HG02588 (cell line): Measurements from ENCODE around the gene POU5F1.
"Not testable (repeated sequence)": the region's sequence is repeated elsewhere in the genome, so short reads cannot be mapped to it uniquely, and the experiment has no call there.

ENCODE experiments used
- ATAC-seq: cut with Tn5 transposase; IDR thresholded peaks from one replicate; pipeline ENCODE4 v1.9.1; 2021; ENCODE audit warnings: mild to moderate bottlenecking, moderate library complexity; ENCODE audit not compliant: unreplicated experiment

Gene POU5F1

GRCh38 chr6:31192431-31193105, 22.1 kb upstream of the POU5F1 start:
- ATAC-seq = not testable (repeated sequence)

GRCh38 chr6:31190488-31190887, 20.0 kb upstream of the POU5F1 start:
- ATAC-seq = peak; percentile 54

GRCh38 chr6:31189223-31189622, 18.7 kb upstream of the POU5F1 start:
- not testable (repeated sequence) for ATAC-seq

GRCh38 chr6:31187780-31188194, 17.3 kb upstream of the POU5F1 start:
- ATAC-seq = no peak

- ATAC-seq = no peak
Observed at GRCh38 chr6:31186052-31186734, 15.7 kb upstream of the POU5F1 start.

- not testable (repeated sequence) for ATAC-seq
Observed at GRCh38 chr6:31185695-31186051, 15.2 kb upstream of the POU5F1 start.

- ATAC-seq = not testable (repeated sequence)
Observed at GRCh38 chr6:31183859-31184258, 13.4 kb upstream of the POU5F1 start.

GRCh38 chr6:31183287-31183686, 12.8 kb upstream of the POU5F1 start:
- not testable (repeated sequence) for ATAC-seq

GRCh38 chr6:31180500-31180899, 10.0 kb upstream of the POU5F1 start:
- ATAC-seq = no peak

GRCh38 chr6:31179896-31180295, 9.4 kb upstream of the POU5F1 start:
- ATAC-seq = no peak

GRCh38 chr6:31179042-31179386, 8.5 kb upstream of the POU5F1 start:
- ATAC-seq = no peak

- no peak for ATAC-seq
Observed at GRCh38 chr6:31178143-31179041, 7.9 kb upstream of the POU5F1 start.

- ATAC-seq = no peak
Observed at GRCh38 chr6:31175971-31176370, 5.5 kb upstream of the POU5F1 start.

- no peak for ATAC-seq
Observed at GRCh38 chr6:31174378-31174777, 3.9 kb upstream of the POU5F1 start.

GRCh38 chr6:31173406-31173805, 2.9 kb upstream of the POU5F1 start:
- ATAC-seq = no peak

- no peak for ATAC-seq
Observed at GRCh38 chr6:31172973-31173384, 2.5 kb upstream of the POU5F1 start.

- no peak for ATAC-seq
Observed at GRCh38 chr6:31171931-31172905, 1.7 kb upstream of the POU5F1 start.

- no peak for ATAC-seq
Observed at GRCh38 chr6:31170987-31171671, 647 bp upstream of the POU5F1 start.

- not testable (repeated sequence) for ATAC-seq
Observed at GRCh38 chr6:31169858-31170599, 453 bp downstream of the POU5F1 start.
